ENCODE measurements around the gene TCEA3. TPM values are rescaled to one million over a fixed set of nuclear protein-coding genes. Genes with fewer than 3 reads are reported as not detected.

The TCEA3 gene
- total RNA-seq, 1 donor from 2014 or later, result not detected

- H3K9me3 Mint-ChIP-seq, result peaks cover 2% of the 10 kb centered on the region
- no peaks in the 10 kb centered on the region for H3K4me1 Mint-ChIP-seq
- H3K27me3 Mint-ChIP-seq, result peaks cover 15% of the 10 kb centered on the region
- no peak overlapping the region for H3K4me3 Mint-ChIP-seq
- ChIA-PET POLR2A (no interaction called here), CTCF (no interaction called here)
- intact Hi-C loops (cut with micrococcal nuclease), result no loop called here
- no peaks in the 10 kb centered on the region for H3K36me3 Mint-ChIP-seq (ENCODE audit: low read depth)
- DNase-seq (no peak), ATAC-seq (ENCODE audit: low read depth) (no peak)
- no peak overlapping the region for H3K27ac Mint-ChIP-seq
- no peak for TF ChIP-seq CTCF (IDR thresholded peaks at IDR 0.05)
Measured at GRCh38 chr1:23394684-23395083, 29.9 kb downstream of the TCEA3 start.

DNA sequence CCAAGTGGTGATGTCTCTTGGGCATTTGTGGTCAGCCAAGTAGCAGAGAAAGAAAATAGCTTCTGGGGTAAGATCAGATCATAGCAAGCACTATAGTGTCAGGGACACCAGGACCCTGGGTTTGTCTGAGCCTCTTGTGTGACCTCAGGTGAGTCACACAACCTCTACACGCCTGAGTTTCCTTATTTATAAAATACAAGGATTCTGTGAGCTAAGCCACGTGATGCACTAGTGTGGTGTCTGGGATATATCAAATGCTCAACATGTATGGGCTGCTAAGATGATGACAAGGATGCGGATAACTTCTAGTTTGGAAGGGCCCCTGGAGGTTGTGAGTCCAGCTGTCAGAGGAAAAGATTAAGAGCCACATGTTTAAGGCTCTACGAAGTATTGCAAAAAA is 30.4 kb downstream of the TCEA3 start:
- ChIA-PET CTCF (no interaction called here), POLR2A (no interaction called here)
- no peak for TF ChIP-seq CTCF (IDR thresholded peaks at IDR 0.05)
- H3K4me1 Mint-ChIP-seq, result no peaks in the 10 kb centered on the region
- H3K9me3 Mint-ChIP-seq, result peaks cover under 1% of the 10 kb centered on the region
- intact Hi-C loops (cut with micrococcal nuclease), result no loop called here
- H3K4me3 Mint-ChIP-seq, result no peak overlapping the region
- no peak overlapping the region for H3K27ac Mint-ChIP-seq
- no peak for DNase-seq
- no peak for ATAC-seq (ENCODE audit: low read depth)
- peaks cover 15% of the 10 kb centered on the region for H3K27me3 Mint-ChIP-seq
- H3K36me3 Mint-ChIP-seq (ENCODE audit: low read depth), result no peaks in the 10 kb centered on the region

GRCh38 chr1:23393706-23394105 is 30.8 kb downstream of the TCEA3 start:
- Mint-ChIP-seq H3K36me3 (ENCODE audit: low read depth) (no peaks in the 10 kb centered on the region), H3K4me3 (no peak overlapping the region), H3K27me3 (peaks cover 15% of the 10 kb centered on the region), H3K27ac (no peak overlapping the region), H3K9me3 (no peaks in the 10 kb centered on the region), H3K4me1 (no peaks in the 10 kb centered on the region)
- DNase-seq (no peak), ATAC-seq (ENCODE audit: low read depth) (no peak)
- POLR2A ChIA-PET, result no interaction called here
- TF ChIP-seq CTCF (IDR thresholded peaks at IDR 0.05), result no peak
- intact Hi-C loops (cut with micrococcal nuclease), result no loop called here
- CTCF ChIA-PET, result no interaction called here

- CTCF ChIA-PET, result no interaction called here
- Mint-ChIP-seq H3K27ac (no peak overlapping the region), H3K36me3 (ENCODE audit: low read depth) (no peaks in the 10 kb centered on the region), H3K9me3 (no peaks in the 10 kb centered on the region), H3K4me1 (no peaks in the 10 kb centered on the region), H3K27me3 (peaks cover 16% of the 10 kb centered on the region), H3K4me3 (no peak overlapping the region)
- no peak for ATAC-seq (ENCODE audit: low read depth)
- TF ChIP-seq CTCF (IDR thresholded peaks at IDR 0.05), result no peak
- POLR2A ChIA-PET, result no interaction called here
- DNase-seq, result no peak
- intact Hi-C loops (cut with micrococcal nuclease), result no loop called here
Measured at GRCh38 chr1:23392125-23392855, 32.3 kb downstream of the TCEA3 start.

DNA sequence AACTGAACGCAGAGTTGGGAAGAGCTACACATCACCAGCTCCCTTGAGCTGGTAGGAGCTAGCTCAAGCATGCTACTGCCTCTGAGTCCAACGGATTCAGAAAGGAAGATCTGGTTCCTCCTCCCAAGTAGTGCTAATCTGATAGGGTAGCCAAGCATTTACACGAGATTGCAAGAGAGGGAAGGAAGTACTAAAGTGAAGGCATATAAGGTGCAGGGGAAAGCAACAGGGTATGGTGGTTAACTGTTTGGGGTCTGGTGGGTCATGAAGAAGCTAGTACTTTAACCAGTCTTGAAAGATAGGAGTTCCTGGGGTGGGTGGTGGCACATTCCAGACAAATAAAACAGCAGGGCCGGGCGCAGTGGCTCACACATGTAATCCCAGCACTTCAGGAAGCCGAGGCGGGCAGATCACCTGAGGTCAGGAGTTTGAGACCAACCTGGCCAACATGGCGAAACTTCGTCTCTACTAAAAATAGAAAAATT is 34.7 kb downstream of the TCEA3 start:
- TF ChIP-seq CTCF (IDR thresholded peaks at IDR 0.05), result no peak
- peaks cover 9% of the 10 kb centered on the region for H3K27me3 Mint-ChIP-seq
- DNase-seq (no peak), ATAC-seq (ENCODE audit: low read depth) (no peak)
- H3K27ac Mint-ChIP-seq, result no peak overlapping the region
- intact Hi-C loops (cut with micrococcal nuclease), result no loop called here
- H3K4me3 Mint-ChIP-seq, result no peak overlapping the region
- H3K9me3 Mint-ChIP-seq, result no peaks in the 10 kb centered on the region
- H3K36me3 Mint-ChIP-seq (ENCODE audit: low read depth), result no peaks in the 10 kb centered on the region
- no peaks in the 10 kb centered on the region for H3K4me1 Mint-ChIP-seq
- ChIA-PET POLR2A (no interaction called here), CTCF (no interaction called here)

All from activated B cell treated with CpG ODN at 0.5 μM for 24 hours (primary cell).